ENCODE measurements around the gene UBALD2. TPM values are rescaled to one million over a fixed set of nuclear protein-coding genes. Genes with fewer than 3 reads are reported as not detected.

The UBALD2 gene
- polyA plus RNA-seq, 1 donor from 2014 or later, result 7.5 TPM

- Histone ChIP-seq H3K36me3 (ENCODE audit: insufficient read depth, low read length) (peaks cover 13% of the 10 kb centered on the region), H2AFZ (ENCODE audit: low read depth, low read length) (no peak overlapping the region), H3K27ac (ENCODE audit: low read length) (no peak overlapping the region), H3F3A (ENCODE audit: insufficient read depth, low read length, poor library complexity, severe bottlenecking) (no peaks in the 10 kb centered on the region), H3K27me3 (ENCODE audit: insufficient read depth, low read depth, low read length) (no peaks in the 10 kb centered on the region), H4K20me1 (ENCODE audit: insufficient read depth) (no peaks in the 10 kb centered on the region), H3K4me3 (ENCODE audit: low read length) (no peak overlapping the region), H3K79me2 (replicated peaks; ENCODE audit: insufficient read depth, low read length) (no peaks in the 10 kb centered on the region), H3K9ac (ENCODE audit: low read length) (no peak overlapping the region), H3K9me3 (ENCODE audit: low read length) (no peaks in the 10 kb centered on the region), H3K4me2 (ENCODE audit: low read length) (no peak overlapping the region), H3K9me2 (ENCODE audit: insufficient read depth, low read length) (no peaks in the 10 kb centered on the region)
- no peak for TF ChIP-seq POLR2AphosphoS5 (IDR thresholded peaks at IDR 0.05)
- TF ChIP-seq TAF1 (IDR thresholded peaks at IDR 0.05; ENCODE audit: low read depth), result no peak
- TF ChIP-seq MXI1 (conservative IDR thresholded peaks at IDR 0.05; ENCODE audit: poor library complexity, severe bottlenecking), result no peak
- TF ChIP-seq CTCF (IDR thresholded peaks at IDR 0.05; ENCODE audit: poor library complexity, severe bottlenecking), result no peak
- TF ChIP-seq SMC3 (conservative IDR thresholded peaks at IDR 0.05; ENCODE audit: poor library complexity), result no peak
- no peak for TF ChIP-seq EZH2 (IDR thresholded peaks at IDR 0.05; ENCODE audit: borderline replicate concordance, insufficient read depth, low read length, poor library complexity, severe bottlenecking)
- no peak for TF ChIP-seq EP300 (conservative IDR thresholded peaks at IDR 0.05; ENCODE audit: poor library complexity, severe bottlenecking)
- TF ChIP-seq, protein P1, sequence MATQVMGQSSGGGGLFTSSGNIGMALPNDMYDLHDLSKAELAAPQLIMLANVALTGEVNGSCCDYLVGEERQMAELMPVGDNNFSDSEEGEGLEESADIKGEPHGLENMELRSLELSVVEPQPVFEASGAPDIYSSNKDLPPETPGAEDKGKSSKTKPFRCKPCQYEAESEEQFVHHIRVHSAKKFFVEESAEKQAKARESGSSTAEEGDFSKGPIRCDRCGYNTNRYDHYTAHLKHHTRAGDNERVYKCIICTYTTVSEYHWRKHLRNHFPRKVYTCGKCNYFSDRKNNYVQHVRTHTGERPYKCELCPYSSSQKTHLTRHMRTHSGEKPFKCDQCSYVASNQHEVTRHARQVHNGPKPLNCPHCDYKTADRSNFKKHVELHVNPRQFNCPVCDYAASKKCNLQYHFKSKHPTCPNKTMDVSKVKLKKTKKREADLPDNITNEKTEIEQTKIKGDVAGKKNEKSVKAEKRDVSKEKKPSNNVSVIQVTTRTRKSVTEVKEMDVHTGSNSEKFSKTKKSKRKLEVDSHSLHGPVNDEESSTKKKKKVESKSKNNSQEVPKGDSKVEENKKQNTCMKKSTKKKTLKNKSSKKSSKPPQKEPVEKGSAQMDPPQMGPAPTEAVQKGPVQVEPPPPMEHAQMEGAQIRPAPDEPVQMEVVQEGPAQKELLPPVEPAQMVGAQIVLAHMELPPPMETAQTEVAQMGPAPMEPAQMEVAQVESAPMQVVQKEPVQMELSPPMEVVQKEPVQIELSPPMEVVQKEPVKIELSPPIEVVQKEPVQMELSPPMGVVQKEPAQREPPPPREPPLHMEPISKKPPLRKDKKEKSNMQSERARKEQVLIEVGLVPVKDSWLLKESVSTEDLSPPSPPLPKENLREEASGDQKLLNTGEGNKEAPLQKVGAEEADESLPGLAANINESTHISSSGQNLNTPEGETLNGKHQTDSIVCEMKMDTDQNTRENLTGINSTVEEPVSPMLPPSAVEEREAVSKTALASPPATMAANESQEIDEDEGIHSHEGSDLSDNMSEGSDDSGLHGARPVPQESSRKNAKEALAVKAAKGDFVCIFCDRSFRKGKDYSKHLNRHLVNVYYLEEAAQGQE (IDR thresholded peaks at IDR 0.05; ENCODE audit: borderline replicate concordance), result no peak
- no peak for TF ChIP-seq RAD21 (conservative IDR thresholded peaks at IDR 0.05)
Measured at GRCh38 chr17:76314392-76315227, 49.5 kb downstream of the UBALD2 start.

DNA sequence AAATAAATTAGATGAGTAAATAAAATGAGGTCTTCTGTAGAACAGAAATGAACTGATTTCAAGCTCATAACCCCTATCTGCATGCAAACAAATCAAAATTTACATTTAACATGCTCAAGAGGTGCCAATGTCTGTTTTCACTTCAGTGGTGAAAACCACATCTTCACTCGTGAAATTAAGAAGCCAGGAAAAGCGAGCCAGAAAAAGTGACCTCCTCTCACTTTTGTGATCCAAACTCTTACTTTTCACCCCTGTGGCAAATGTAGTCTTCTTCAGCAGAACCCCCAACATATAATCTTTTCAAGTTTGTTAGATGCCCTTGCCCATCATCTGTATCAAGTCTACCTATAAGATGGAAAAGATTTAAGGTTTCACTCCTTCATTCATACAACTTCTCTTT, 52.4 kb downstream of the UBALD2 start:
- H3K36me3 ChIP-seq (ENCODE audit: insufficient read depth, low read length), result peaks cover 12% of the 10 kb centered on the region
- no peak for TF ChIP-seq CTCF (IDR thresholded peaks at IDR 0.05; ENCODE audit: poor library complexity, severe bottlenecking)
- TF ChIP-seq EP300 (conservative IDR thresholded peaks at IDR 0.05; ENCODE audit: poor library complexity, severe bottlenecking), result no peak
- TF ChIP-seq, protein P1 (IDR thresholded peaks at IDR 0.05; ENCODE audit: borderline replicate concordance), result no peak
- TF ChIP-seq MXI1 (conservative IDR thresholded peaks at IDR 0.05; ENCODE audit: poor library complexity, severe bottlenecking), result no peak
- TF ChIP-seq SMC3 (conservative IDR thresholded peaks at IDR 0.05; ENCODE audit: poor library complexity), result no peak
- TF ChIP-seq EZH2 (IDR thresholded peaks at IDR 0.05; ENCODE audit: borderline replicate concordance, insufficient read depth, low read length, poor library complexity, severe bottlenecking), result no peak
- no peak for TF ChIP-seq TAF1 (IDR thresholded peaks at IDR 0.05; ENCODE audit: low read depth)
- no peak for TF ChIP-seq RAD21 (conservative IDR thresholded peaks at IDR 0.05)
- no peak for TF ChIP-seq POLR2AphosphoS5 (IDR thresholded peaks at IDR 0.05)
- H3K79me2 ChIP-seq (replicated peaks; ENCODE audit: insufficient read depth, low read length), result no peaks in the 10 kb centered on the region
- H3K9ac ChIP-seq (ENCODE audit: low read length), result no peak overlapping the region
- no peak overlapping the region for H3K4me3 ChIP-seq (ENCODE audit: low read length)
- no peaks in the 10 kb centered on the region for H3K27me3 ChIP-seq (ENCODE audit: insufficient read depth, low read depth, low read length)
- no peaks in the 10 kb centered on the region for H3K9me3 ChIP-seq (ENCODE audit: low read length)
- H3K9me2 ChIP-seq (ENCODE audit: insufficient read depth, low read length), result no peaks in the 10 kb centered on the region
- no peaks in the 10 kb centered on the region for H3F3A ChIP-seq (ENCODE audit: insufficient read depth, low read length, poor library complexity, severe bottlenecking)
- H3K27ac ChIP-seq (ENCODE audit: low read length), result no peak overlapping the region
- H3K4me2 ChIP-seq (ENCODE audit: low read length), result no peak overlapping the region
- no peaks in the 10 kb centered on the region for H4K20me1 ChIP-seq (ENCODE audit: insufficient read depth)
- H2AFZ ChIP-seq (ENCODE audit: low read depth, low read length), result no peak overlapping the region
